GM19351 (cell line): ENCODE measurements around the gene GDAP2.

Experiments
- ATAC-seq: cut with Tn5 transposase; IDR thresholded peaks from one replicate; pipeline ENCODE4 v1.9.1; 2021; ENCODE audit warnings: mild to moderate bottlenecking, moderate library complexity; ENCODE audit not compliant: unreplicated experiment

The GDAP2 gene

GRCh38 chr1:117842408-117843170 lies 86.8 kb downstream of the GDAP2 start:
- ATAC-seq: no peak

GRCh38 chr1:117841117-117841650 lies 88.2 kb downstream of the GDAP2 start:
- ATAC-seq: no peak

GRCh38 chr1:117838911-117839310 lies 90.5 kb downstream of the GDAP2 start:
- no peak for ATAC-seq

GRCh38 chr1:117836069-117836468 lies 93.4 kb downstream of the GDAP2 start:
- ATAC-seq: no peak

GRCh38 chr1:117834416-117834815 lies 95.0 kb downstream of the GDAP2 start:
- no peak for ATAC-seq

- ATAC-seq: no peak
Observed at GRCh38 chr1:117832453-117832852, 97.0 kb downstream of the GDAP2 start.

- ATAC-seq: no peak
Observed at GRCh38 chr1:117830222-117830621, 99.2 kb downstream of the GDAP2 start.

GRCh38 chr1:117828201-117828600 lies 101.2 kb downstream of the GDAP2 start:
- ATAC-seq: no peak

- no peak for ATAC-seq
Observed at GRCh38 chr1:117826540-117827078, 102.8 kb downstream of the GDAP2 start.

- no peak for ATAC-seq
Observed at GRCh38 chr1:117826119-117826518, 103.3 kb downstream of the GDAP2 start.

GRCh38 chr1:117825414-117825813 lies 104.0 kb downstream of the GDAP2 start:
- no peak for ATAC-seq

- ATAC-seq: no peak
Observed at GRCh38 chr1:117824616-117825015, 104.8 kb downstream of the GDAP2 start.

GRCh38 chr1:117821774-117822482 lies 107.5 kb downstream of the GDAP2 start:
- no peak for ATAC-seq

GRCh38 chr1:117821382-117821755 lies 108.1 kb downstream of the GDAP2 start:
- no peak for ATAC-seq

- ATAC-seq: no peak
Observed at GRCh38 chr1:117820694-117821381, 108.6 kb downstream of the GDAP2 start.

- no peak for ATAC-seq
Observed at GRCh38 chr1:117820096-117820495, 109.3 kb downstream of the GDAP2 start.

GRCh38 chr1:117819301-117819700 lies 110.1 kb downstream of the GDAP2 start:
- ATAC-seq: no peak

- ATAC-seq: no peak
Observed at GRCh38 chr1:117818456-117818855, 111.0 kb downstream of the GDAP2 start.

- ATAC-seq: no peak
Observed at GRCh38 chr1:117817629-117818028, 111.8 kb downstream of the GDAP2 start.

- ATAC-seq: no peak
Observed at GRCh38 chr1:117815926-117816325, 113.5 kb downstream of the GDAP2 start.
